ENCODE measurements around the gene TMEM198. TPM values are rescaled to one million over a fixed set of nuclear protein-coding genes. Genes with fewer than 3 reads are reported as not detected.
A peak's percentile ranks its signal among the peaks of the same experiment; 100 is the strongest.

Gene TMEM198
- total and polyA plus RNA-seq, 9 of the 15 experiments (the other 6 are each of a cell fraction or from before 2014, with no cell fraction given), result 0.03 to 3.8 (median 1.0) TPM

DNA sequence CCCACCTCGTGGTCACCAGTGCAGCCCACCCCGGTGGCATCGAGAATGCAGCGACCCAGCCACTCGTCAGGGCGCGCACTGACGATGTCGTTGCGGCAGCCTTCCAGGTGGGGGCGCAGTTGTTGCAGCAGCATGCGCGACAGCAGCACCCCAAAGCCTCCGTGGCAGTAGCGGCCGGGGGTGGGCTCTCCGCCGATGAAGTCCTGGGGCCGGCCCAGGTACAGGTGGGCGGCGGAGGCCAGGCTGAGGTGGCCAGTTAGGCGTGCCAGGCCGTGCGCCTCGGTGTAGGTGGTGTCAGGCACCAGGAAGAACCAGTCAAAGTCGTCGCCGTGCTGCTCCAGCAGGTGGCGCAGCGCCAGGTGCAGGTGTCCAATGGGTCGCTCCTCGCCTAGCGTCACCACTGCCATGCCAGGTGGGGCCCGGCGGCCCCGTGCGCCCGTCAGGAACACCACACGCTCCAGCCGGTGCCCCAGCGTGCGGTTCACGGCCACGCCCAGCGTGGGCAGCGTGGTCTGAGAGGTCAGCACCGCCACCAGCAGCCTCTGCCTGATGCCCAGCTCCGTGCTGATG lies 2.1 kb upstream of the TMEM198 start (continued):
- TF ChIP-seq, protein P1, sequence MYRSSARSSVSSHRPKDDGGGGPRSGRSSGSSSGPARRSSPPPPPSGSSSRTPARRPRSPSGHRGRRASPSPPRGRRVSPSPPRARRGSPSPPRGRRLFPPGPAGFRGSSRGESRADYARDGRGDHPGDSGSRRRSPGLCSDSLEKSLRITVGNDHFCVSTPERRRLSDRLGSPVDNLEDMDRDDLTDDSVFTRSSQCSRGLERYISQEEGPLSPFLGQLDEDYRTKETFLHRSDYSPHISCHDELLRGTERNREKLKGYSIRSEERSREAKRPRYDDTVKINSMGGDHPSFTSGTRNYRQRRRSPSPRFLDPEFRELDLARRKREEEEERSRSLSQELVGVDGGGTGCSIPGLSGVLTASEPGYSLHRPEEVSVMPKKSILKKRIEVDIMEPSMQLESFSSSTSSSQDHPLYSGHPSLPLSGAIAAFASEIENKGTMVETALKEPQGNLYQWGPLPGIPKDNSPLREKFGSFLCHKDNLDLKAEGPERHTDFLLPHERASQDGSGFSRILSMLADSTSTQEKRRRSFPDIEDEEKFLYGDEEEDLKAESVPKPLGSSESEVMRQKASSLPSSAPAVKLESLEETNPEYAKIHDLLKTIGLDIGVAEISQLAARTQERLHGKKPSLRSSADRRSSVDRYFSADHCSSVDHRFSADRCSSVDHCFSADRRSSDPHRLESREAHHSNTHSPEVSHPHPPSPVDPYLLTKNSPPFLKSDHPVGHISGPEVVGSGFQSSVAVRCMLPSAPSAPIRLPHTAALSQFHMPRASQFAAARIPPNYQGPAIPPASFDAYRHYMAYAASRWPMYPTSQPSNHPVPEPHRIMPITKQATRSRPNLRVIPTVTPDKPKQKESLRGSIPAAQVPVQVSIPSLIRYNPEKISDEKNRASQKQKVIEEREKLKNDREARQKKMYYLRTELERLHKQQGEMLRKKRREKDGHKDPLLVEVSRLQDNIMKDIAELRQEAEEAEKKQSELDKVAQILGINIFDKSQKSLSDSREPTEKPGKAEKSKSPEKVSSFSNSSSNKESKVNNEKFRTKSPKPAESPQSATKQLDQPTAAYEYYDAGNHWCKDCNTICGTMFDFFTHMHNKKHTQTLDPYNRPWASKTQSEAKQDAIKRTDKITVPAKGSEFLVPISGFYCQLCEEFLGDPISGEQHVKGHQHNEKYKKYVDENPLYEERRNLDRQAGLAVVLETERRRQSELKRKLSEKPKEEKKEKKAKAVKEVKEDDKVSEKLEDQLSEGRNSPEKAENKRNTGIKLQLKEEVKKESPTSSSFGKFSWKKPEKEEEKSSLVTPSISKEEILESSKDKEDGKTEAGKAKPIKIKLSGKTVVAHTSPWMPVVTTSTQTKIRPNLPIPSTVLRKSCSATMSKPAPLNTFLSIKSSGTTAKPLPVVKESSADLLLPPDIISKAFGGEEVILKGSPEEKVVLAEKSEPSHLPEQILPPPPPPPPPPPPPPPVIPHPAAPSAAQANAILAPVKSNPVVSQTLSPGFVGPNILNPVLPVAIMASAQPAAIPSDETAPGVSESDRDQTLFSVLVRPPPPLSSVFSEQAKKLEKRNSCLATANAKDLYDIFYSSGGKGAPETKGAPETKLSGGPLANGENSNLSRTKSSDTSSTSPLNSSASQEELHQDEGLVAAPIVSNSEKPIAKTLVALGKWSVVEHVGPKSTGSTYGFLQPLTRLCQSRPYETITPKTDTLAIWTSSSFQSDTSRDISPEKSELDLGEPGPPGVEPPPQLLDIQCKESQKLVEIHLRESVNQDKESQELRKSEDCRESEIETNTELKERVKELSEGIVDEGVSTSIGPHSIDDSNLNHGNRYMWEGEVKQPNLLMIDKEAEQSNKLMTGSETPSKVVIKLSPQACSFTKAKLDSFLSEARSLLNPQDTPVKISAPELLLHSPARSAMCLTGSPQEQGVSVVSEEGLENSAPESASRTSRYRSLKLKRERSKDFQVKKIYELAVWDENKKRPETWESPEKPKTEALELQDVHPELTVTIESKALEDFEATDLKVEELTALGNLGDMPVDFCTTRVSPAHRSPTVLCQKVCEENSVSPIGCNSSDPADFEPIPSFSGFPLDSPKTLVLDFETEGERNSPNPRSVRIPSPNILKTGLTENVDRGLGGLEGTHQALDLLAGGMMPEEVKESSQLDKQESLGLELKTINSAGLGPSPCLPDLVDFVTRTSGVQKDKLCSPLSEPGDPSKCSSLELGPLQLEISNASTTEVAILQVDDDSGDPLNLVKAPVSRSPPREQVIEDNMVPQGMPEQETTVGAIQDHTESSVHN (IDR thresholded peaks at IDR 0.05; ENCODE audit: borderline replicate concordance in 1 of 2, low read depth in 1 of 2), result no peak
- TF ChIP-seq SNRNP70 (optimal IDR thresholded peaks at IDR 0.05; ENCODE audit: low read depth, low read length), result no peak
- no peak for TF ChIP-seq ASH1L (IDR thresholded peaks at IDR 0.05; ENCODE audit: borderline replicate concordance, low read depth, partially characterized antibody)
- TF ChIP-seq PHB (CRISPR knock-in tag; IDR thresholded peaks at IDR 0.05), result no peak
- TF ChIP-seq HMGXB4 (CRISPR knock-in tag; IDR thresholded peaks at IDR 0.05), result no peak
- TF ChIP-seq, protein P2, sequence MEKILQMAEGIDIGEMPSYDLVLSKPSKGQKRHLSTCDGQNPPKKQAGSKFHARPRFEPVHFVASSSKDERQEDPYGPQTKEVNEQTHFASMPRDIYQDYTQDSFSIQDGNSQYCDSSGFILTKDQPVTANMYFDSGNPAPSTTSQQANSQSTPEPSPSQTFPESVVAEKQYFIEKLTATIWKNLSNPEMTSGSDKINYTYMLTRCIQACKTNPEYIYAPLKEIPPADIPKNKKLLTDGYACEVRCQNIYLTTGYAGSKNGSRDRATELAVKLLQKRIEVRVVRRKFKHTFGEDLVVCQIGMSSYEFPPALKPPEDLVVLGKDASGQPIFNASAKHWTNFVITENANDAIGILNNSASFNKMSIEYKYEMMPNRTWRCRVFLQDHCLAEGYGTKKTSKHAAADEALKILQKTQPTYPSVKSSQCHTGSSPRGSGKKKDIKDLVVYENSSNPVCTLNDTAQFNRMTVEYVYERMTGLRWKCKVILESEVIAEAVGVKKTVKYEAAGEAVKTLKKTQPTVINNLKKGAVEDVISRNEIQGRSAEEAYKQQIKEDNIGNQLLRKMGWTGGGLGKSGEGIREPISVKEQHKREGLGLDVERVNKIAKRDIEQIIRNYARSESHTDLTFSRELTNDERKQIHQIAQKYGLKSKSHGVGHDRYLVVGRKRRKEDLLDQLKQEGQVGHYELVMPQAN (IDR thresholded peaks at IDR 0.05; ENCODE audit: borderline replicate concordance), result peak; percentile 60; the same call in 1 of the 2 replicates
- no peak for TF ChIP-seq TAF1 (IDR thresholded peaks at IDR 0.05; ENCODE audit: control insufficient read depth, extremely low read depth, insufficient read depth, low read length, severe bottlenecking)
- peak; percentile 61 for TF ChIP-seq CXXC5 (CRISPR knock-in tag; IDR thresholded peaks at IDR 0.05)
- TF ChIP-seq POLR2AphosphoS2 (IDR thresholded peaks at IDR 0.05; ENCODE audit: low read length), result no peak
- no peak for TF ChIP-seq XRCC4 (IDR thresholded peaks at IDR 0.05; ENCODE audit: extremely low read depth, insufficient read depth, insufficient read length)
- TF ChIP-seq HMG20B (CRISPR knock-in tag; IDR thresholded peaks at IDR 0.05), result no peak
- no peak for TF ChIP-seq NFE2L1 (tag; IDR thresholded peaks at IDR 0.05; ENCODE audit: borderline replicate concordance, low read depth)
- no peak for TF ChIP-seq ZNF124 (CRISPR knock-in tag; IDR thresholded peaks at IDR 0.05)
- TF ChIP-seq CBFA2T2 (conservative IDR thresholded peaks at IDR 0.05), result no peak; the same call in 1 of the 2 replicates
- no peak for TF ChIP-seq ZNF263 (CRISPR knock-in tag; IDR thresholded peaks at IDR 0.05; ENCODE audit: borderline replicate concordance)
- no peak for TF ChIP-seq ERF (CRISPR knock-in tag; IDR thresholded peaks at IDR 0.05)
- no peak for TF ChIP-seq ZNF165 (CRISPR knock-in tag; IDR thresholded peaks at IDR 0.05; ENCODE audit: borderline replicate concordance)

Data from K562 (cell line).